Hematopoietic multipotent progenitor cell treated with erythropoietin and hydrocortisone succinate and interleukin-3 and kit ligand, for 4 days (in vitro differentiated cells): ENCODE data around the gene NGEF.
"Not testable (repeated sequence)": the region's sequence is repeated elsewhere in the genome, so short reads cannot be mapped to it uniquely, and the experiment has no call there.

Experiments
- DNase-seq: peaks from one replicate; pipeline ENCODE4 v3.0.0-alpha.2; 2015

Gene NGEF

GRCh38 chr2:232863996-232864395 lies 149.1 kb downstream of the NGEF start:
- DNase-seq, result no peak

DNA sequence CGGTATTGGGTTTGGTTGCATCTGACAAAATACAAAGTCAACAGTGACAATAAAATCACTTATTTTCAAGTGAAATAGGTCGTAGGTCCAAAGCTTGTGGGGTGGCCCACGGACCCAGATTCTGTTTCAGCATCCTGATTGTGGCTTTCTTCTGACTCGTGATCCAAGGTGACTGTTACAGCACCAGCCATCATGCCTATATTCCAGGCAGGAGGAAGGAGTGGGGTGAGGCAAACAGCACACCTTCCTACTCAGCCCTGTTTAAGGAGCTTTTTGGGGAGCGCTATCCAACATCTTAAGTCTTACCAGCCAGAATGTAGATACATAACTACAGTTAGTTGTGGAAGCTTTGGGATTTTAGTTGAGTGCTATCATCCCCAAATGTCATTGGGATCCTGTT lies 151.7 kb downstream of the NGEF start:
- DNase-seq, result no peak

- DNase-seq, result no peak
These were observed 152.3 kb downstream of the NGEF start for GRCh38 chr2:232860593-232861241.

DNA sequence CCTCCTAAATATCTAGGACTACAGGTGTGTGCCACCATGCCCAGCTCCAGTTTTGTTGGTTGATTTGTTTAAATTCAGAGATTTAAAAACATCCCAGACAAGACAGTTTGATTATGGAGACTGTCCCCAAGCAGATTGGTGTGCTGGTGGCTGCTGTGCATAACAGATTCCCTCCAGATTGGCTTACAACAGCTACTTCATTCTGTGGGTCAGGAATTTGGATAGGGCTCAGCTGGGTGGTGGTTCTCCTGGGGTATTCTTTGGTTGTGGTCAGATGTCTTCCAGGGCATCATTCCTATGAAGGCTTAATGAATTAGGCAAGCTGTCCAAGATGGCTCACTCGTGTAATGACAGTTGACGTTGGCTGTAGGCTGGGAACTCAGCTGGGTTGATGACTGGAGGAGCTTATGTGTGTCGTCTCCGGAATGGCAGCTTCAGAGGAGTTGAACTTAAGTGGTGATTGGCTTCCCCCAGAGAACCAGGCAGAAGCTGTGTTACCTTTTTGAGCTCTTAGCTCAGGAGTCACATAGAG lies 153.6 kb downstream of the NGEF start:
- no peak for DNase-seq

GRCh38 chr2:232857158-232857563 lies 155.9 kb downstream of the NGEF start:
- DNase-seq, result no peak

DNA sequence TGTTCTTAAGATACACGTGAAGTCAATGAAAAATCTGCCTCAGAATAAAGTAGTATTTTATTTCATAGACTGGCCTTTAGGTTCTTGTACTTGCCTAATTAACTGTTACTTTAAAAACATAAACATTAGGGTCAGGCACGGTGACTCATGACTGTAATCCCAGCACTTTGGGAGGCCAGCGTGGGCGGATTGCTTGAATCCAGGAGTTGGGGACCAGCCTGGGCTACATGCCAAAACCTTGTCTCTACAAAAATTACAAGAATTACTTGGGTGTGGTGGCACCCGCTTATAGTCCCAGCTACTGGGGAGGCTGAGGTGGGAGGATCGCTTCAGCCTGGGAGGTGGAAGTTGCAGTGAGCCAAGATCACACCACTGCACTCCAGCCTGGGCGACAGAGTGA lies 159.0 kb downstream of the NGEF start:
- DNase-seq, result peak; percentile 62

DNA sequence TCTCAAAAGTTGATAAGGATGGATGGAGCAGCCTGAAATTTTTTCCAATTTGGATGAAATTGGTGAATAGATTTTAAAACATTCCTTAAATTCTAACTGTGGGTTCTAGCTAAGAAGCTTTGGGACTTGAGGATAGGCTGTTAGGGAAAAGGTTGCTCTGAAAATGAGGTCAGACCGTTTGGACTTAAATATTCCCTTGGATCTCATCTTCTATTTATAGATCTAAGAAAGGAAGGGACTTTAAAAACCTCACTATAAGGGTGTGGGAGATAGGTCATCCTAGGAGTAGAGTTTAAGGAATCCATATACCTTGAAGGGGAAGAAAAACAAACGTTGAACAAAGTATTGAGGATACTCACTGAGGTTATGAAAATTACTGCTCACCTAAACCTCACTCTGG lies 160.4 kb downstream of the NGEF start:
- no peak for DNase-seq

DNA sequence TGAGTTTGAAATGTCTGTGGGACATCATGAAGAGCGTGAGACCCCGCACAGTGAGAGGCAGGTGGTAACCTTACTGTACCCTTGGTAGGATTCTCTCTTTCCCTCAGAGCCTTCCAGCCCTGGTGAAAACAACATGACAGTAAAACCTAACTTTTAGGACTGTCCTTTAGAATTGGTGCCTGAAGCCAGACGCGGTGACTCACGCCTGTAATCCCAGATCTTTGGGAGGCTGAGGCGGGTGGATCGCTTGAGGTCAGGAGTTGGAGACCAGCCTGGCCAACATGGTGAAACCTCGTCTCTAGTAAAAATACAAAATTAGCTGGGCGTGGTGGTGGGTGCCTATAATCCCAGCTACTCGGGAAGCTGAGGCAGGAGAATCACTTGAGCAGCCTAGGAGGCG lies 161.0 kb downstream of the NGEF start:
- DNase-seq, result not testable (repeated sequence)

DNA sequence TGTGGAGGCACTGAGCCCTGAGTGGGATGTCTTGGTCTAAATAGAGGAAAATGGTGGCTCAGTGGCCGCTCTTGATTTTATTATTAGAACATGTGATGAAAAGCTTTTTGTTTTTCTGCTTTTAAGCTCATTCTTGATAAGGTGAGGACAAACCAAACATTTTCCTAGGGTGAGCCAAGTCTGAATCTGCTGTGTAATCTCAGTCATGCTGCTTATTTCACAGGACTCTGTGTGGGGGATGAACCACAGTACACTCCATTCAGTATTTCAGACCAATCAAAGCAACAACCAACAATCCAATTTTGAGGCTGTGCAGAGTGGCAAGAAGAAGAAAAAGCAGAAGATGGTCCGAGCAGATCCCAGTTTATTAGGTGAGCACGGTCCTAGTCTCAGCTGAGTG lies 163.0 kb downstream of the NGEF start:
- no peak for DNase-seq

GRCh38 chr2:232846055-232846454 lies 167.0 kb downstream of the NGEF start:
- no peak for DNase-seq

DNA sequence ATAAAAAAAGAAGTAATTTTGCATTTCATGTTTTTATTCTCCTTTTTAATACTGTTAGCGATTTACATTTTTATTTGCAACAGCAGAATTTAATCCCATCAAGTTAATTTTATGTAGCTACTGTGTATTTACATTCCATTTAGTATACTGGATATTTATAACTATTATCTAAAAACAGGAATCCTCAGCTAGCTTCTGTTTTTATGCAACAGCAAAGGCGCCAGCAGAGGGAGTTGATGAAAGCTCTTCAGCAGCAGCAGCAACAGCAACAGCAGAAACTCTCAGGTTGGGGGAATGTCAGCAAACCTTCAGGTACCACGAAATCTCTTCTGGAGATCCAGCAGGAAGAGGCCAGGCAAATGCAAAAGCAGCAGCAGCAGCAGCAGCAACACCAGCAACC lies 169.2 kb downstream of the NGEF start:
- peak; percentile 37 for DNase-seq

DNA sequence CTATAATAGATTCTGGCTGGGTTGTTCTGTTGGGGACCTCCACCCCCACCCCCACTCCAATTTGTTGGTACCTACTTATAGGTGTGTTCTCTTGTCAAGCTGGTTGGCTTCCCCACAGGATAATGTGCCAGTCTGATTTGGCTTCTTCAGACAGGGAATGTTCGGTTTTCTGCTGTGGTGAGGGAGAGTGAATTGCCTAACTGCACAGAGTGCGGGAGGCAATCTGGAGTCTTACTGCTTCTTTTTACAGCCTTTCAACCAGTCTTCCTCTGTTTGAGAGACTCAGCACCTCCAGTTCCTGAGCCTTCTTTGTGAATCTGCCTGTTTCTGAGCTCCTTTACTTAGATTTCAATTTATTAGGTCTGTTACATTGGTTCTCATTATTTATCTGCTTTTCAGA lies 170.4 kb downstream of the NGEF start:
- DNase-seq, result no peak

DNA sequence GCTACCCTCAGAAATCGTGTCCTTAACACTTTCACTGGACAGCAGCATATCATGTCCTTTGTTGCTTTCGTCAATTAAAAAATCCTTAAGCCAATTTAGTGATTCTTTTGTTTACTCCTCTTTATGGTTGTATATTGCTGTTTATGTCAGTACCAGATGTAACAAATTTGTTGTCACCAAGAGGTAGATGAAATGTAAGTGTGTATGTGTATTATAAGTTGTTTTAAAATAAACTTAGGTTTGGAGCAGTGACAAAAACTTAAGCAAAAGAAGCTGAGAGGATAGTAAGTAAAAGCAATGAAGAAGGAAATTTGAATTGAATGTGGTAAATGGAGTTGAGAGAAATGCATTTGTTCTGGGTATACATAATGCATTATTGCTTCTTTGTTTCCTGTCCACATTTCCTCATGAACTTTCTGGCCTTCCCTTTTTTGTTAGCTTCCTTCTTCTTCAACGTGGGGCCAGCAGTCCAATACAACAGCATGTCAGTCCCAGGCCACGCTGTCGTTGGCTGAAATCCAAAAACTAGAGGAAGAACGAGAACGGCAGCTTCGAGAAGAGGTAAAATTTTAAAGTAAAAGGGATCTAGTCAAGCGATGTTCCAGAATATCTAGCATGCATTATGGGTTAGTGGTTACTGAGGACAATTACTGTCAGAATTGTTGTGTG lies 173.5 kb downstream of the NGEF start:
- peak; percentile 85 for DNase-seq

- peak; percentile 81 for DNase-seq
These were observed 174.6 kb downstream of the NGEF start for GRCh38 chr2:232838406-232838874.

DNA sequence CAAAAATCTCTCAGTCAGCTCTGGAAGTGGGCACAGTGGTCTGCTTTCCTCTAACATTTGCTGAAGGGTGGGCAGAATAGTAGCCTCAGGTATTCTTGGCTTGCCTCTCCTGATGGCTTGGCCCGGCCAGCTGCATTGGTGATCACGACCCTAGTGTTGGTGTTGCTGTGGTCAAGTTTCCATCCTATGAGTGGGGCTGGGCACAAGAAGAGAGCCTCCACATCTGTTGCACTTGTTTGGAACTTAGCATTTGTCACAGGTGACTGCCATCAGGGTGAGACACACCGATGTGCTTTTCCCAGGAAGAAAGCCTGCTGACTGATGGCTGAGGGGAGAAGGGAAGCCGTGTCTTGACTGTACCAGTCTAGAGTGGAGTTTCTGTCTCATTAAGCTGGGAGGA lies 176.1 kb downstream of the NGEF start:
- DNase-seq, result no peak

DNA sequence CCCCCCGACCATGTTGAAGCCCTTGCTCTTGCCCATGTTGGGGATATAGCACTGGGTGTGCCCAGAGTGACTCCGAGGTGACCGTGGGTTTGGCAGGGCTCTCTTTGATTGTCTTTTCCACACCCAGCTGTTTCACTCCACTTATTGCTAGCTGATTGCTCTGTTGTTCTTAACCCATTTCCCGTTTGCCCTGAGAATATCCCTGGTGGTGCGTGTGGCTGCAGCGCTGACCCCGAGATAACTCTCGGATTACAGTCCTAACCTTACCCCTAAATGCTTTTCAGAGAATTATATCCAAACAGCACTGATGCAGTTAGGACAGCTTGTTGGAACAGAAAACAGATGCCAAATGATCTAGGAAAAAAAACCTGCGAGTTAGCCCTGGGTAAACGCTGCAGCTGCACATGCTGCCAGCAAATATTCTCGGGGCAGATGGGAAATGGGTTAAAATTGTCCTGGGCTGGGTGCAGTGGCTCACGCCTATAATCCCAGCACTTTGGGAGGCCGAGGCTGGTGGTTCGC lies 177.3 kb downstream of the NGEF start:
- no peak for DNase-seq

- no peak for DNase-seq
These were observed 179.2 kb downstream of the NGEF start for GRCh38 chr2:232833830-232834229.

DNA sequence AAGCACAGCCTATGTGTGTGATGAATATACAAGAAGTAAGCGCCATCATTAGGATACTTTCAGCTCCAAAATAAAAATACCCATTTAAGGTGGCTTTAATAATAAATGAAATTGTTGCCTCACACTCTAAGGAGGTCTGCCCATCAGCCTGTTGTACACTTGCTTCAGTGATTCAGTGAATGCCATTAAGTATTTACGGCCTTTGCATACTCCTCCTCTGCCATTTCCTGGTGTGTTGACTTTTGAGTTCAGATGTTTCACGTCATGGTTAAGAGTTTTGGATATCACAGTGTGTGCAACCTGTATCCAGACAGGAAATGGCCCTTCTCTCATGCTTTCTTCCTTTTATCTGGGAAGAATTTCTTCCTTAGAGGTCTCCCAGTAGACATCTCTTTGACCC lies 181.6 kb downstream of the NGEF start:
- no peak for DNase-seq

DNA sequence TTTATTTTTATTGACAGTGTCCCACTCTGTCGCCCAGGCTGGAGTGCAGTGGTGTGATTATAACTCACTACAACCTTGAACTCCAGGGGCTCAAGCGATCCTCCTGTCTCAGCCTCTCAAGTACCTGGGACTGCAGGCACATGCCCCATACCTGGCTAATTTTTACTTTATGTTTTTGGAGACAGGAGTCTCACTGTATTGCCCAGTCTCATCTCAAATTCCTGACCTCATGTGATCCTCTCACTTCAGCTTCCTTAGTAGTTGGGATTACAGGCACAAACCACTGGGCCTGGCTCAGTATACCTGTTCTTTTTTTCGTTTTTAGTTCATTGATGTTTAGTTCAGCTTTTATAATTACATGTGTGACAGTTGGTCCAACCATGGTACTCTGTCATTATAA lies 183.1 kb downstream of the NGEF start:
- DNase-seq, result no peak
